CD4-positive, alpha-beta T cell treated with Interleukin-6 for 4 hours (primary cell): ENCODE data around the gene CMA1.
"Not testable (repeated sequence)": the region's sequence is repeated elsewhere in the genome, so short reads cannot be mapped to it uniquely, and the experiment has no call there.

Experiments
- DNase-seq: peaks from one replicate; pipeline ENCODE4 v3.0.0-alpha.2; 2020; ENCODE audit warnings: mixed read lengths

CMA1 gene, protein sequence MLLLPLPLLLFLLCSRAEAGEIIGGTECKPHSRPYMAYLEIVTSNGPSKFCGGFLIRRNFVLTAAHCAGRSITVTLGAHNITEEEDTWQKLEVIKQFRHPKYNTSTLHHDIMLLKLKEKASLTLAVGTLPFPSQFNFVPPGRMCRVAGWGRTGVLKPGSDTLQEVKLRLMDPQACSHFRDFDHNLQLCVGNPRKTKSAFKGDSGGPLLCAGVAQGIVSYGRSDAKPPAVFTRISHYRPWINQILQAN

GRCh38 chr14:24508155-24508840, at the start of gene CMA1:
CMA1 (minus strand) TSS chr14:24508265; CDS start chr14:24508235, 30 bp downstream.
- no peak for DNase-seq

DNA sequence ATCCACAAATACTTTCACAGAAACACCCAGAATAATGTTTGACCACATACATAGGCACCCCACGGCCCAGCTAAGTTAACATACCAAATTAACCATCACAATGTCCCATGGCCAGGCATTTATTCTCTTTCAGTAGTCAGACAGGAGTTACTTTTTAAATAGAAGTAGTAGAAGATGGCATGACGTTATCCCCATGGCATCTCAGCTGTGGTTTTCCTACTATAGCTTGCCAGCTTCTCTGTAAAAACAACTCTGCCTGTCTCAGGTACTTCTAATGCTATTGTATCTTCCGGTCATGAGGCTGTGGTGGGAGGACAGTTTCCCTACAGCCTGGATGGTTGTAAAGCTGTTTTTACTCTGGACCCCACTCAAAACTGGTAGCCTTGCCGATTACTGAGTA, 48.7 kb upstream of the CMA1 start:
- no peak for DNase-seq

DNA sequence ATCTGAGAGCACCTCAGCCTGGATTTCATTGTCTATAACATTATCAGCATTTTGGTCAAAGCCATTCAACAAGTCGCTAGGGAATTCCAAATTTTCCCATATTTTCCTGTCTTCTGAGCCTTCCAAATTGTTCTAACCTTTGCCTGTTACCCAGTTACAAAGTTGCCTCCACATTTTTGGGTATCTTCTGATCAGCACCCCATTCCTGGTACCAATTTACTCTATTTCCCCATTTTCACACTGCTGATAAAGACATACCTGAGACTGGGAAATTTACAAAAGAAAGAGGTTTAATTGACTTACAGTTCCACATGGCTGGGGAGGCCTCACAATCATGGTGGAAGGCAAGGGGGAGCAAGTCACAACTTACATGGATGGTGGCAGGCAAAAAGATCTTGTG, 41.0 kb upstream of the CMA1 start:
- DNase-seq = not testable (repeated sequence)

GRCh38 chr14:24542346-24542936, 34.4 kb upstream of the CMA1 start:
- no peak for DNase-seq

- no peak for DNase-seq
Measured at GRCh38 chr14:24535737-24536136, 27.7 kb upstream of the CMA1 start.

DNA sequence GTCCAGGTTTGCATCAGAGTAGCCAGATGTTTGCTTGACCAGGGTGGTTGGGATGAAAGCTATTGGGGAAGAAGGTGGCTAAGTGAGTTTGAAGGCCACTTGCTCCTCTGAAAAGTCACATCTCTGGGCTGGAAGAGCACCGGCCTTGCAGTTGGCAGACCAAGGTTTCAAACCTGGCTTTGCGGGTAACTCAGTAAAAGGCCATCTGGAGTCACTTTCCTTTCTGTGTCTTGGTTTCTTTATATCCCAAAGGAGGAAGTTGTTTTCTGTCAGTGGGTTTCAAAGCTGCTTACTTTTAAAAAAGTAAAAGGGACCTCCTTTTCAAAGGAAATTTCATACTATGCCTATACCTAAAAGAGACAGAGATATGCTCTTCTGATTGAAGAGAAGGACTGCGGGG, 26.2 kb upstream of the CMA1 start:
- no peak for DNase-seq

DNA sequence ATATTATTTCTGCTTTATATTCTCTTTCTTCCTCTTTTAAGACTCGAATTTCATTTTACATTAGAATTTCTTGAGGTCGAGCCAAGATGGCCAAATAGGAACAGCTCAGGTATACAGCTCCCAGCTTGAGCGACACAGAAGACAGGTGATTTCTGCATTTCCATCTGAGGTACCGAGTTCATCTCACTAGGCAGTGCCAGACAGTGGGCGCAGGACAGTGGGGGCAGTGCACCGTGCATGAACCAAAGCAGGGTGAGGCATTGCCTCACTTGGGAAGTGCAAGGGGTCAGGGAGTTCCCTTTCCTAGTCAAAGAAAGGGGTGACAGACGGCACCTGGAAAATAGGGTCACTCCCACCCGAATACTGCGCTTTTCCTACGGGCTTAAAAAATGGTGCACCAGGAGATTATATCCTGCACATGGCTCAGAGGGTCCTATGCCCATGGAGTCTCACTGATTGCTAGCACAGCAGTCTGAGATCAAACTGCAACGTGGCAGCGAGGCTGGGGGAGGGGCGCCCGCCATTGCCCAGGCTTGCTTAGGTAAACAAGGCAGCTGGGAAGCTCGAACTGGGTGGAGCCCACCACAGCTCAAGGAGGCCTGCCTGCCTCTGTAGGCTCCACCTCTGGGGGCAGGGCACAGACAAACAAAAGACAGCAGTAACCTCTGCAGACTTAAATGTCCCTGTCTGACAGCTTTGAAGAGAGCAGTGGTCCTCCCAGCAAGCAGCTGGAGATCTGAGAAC, 18.0 kb upstream of the CMA1 start:
- DNase-seq = not testable (repeated sequence)

- DNase-seq = no peak
Measured at GRCh38 chr14:24518851-24519250, 10.8 kb upstream of the CMA1 start.

GRCh38 chr14:24514209-24514608, 6.1 kb upstream of the CMA1 start:
- no peak for DNase-seq

- DNase-seq = no peak
Measured at GRCh38 chr14:24513009-24513408, 4.9 kb upstream of the CMA1 start.

- DNase-seq = no peak
Measured at GRCh38 chr14:24506443-24506842, 1.6 kb downstream of the CMA1 start.

- DNase-seq = no peak
Measured at GRCh38 chr14:24504425-24504950, 3.6 kb downstream of the CMA1 start.

DNA sequence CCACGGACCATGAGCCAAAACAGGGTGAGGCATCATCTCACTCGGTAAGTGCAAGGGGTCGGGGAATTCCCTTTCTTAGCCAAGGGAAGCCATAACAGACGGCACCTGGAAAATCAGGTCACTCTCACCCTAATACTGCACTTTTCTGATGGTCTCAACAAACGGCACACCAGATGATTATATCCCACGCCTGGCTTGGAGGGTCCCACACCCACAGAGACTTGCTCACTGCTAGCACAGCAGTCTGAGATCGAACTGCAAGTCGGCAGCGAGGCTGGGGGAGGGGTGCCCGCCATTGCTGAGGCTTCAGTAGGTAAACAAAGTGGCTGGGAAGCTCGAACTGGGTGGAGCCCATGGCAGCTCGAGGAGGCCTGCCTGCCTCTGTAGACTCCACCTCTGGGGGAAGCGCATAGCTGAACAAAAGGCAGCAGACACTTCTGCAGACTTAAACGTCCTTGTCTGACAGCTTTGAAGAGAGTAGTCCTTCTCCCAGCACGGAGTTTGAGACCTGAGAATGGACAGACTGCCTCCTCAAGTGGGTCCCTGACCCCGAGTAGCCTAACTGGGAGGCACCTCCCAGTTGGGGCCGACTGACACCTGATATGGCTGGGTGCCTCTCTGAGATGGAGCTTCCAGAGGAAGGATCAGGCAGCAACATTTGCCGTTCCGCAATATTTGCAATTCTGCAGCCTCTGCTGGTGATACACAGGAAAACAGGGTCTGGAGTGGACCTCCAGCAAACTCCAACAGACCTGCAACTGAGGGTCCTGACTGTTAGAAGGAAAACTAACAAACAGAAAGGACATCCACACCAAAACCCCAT, 16.3 kb downstream of the CMA1 start:
- not testable (repeated sequence) for DNase-seq

GRCh38 chr14:24483604-24484252, 24.3 kb downstream of the CMA1 start:
- peak; percentile 18 for DNase-seq

GRCh38 chr14:24482699-24483303, 25.3 kb downstream of the CMA1 start:
- not testable (repeated sequence) for DNase-seq

- DNase-seq = peak; percentile 57
Measured at GRCh38 chr14:24481622-24482324, 26.3 kb downstream of the CMA1 start.

DNA sequence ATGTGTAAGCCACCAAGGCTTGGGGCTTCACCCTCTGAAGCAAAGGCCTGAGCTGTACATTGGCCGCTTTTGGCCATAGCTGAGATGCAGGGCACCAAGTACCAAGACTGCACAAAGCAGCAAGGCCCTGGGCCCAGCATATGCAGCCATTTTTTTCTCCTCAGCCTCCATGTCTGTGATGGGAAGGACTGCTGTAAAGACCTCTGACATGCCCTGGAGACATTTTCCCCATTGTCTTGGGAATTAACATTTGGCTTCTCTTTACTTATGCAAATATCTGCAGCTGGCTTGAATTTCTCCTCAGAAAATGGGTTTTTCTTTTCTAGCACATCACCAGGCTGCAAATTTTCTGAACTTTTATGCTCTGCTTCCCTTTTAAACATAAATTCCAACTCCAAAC, 28.1 kb downstream of the CMA1 start:
- not testable (repeated sequence) for DNase-seq

DNA sequence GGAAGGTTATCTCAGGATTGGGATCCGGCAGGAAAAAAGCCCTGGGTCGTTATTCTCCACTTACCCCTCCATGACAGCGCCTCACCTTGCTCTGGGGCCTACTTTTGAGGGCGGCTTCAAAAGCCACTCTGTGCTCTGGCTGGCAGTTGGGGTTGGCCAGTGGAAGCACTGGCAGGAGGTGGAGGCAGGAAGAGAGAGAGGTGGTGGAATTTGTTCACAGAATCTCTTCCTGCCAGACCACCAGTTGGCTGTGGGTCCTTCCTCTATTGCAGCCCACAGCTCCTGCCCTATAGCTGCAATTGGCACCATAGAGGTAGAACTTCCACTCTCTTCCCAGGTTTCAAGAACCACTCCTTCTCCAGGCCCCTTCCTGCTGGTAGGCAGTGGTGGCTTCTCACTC, 32.8 kb downstream of the CMA1 start:
- no peak for DNase-seq

DNA sequence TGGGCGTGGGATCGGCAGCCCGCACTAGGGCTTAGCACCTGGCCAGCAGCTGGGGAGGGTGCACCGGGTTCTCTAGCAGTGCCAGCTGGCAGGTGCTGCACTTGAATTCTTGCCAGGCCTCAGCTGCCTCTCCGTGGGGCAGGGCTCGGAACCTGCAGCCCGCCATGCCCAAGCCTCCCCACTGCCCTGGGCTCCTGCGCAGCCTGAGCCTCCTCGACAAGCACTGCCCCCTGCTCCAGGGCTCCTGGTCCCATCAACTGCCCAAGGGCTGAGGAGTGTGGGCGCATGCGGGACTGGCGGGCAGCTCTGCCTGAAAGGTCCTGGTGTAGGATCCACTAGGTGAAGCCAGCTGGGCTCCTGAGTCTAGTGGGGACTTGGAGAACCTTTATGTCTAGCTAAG, 34.9 kb downstream of the CMA1 start:
- DNase-seq = no peak

DNA sequence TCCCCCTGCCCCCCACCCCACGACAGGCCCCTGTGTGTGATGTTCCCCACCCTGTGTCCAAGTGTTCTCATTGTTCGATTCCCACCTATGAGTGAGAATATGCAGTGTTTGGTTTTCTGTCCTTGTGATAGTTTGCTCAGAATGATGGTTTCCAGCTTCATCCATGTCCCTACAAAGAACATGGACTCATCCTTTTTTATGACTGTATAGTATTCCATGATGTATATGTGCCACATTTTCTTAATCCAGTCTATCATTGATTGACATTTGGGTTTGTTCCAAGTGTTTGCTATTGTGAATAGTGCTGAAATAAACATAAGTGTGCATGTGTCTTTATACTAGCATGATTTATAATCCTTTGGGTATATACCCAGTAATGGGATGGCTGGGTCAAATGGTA, 37.6 kb downstream of the CMA1 start:
- DNase-seq = not testable (repeated sequence)

GRCh38 chr14:24465805-24466204, 42.3 kb downstream of the CMA1 start:
- no peak for DNase-seq
